ENCODE data around the gene TRPM2. TPM values are rescaled to one million over a fixed set of nuclear protein-coding genes. Genes with fewer than 3 reads are reported as not detected.

The TRPM2 gene
- total and polyA plus RNA-seq, 8 donors, result 1.3 to 10.3 (median 2.4) TPM

- H3K4me3 ChIP-seq, result no peak overlapping the region
- H3K36me3 ChIP-seq, result peaks cover 60 to 100% (median 100%) of the 10 kb centered on the region in 4 donors
- WGBS, 5 donors, result 88 to 95% (median 92%) methylated on average over 13 to 19 of the region's 19 CpGs
- H3K27me3 ChIP-seq, result no peaks in the 10 kb centered on the region
- DNase-seq, result no peak
- intact Hi-C loops (cut with DNase I; ENCODE audit: low total_unique reads), result no loop called here
- H3K27ac ChIP-seq, result no peak overlapping the region
- H3K9me3 ChIP-seq, result no peaks in the 10 kb centered on the region
- no peaks in the 10 kb centered on the region for H3K4me1 ChIP-seq
- TF ChIP-seq EP300 (IDR thresholded peaks at IDR 0.05) (no peak), CTCF (IDR thresholded peaks at IDR 0.05) (no peak), POLR2A (IDR thresholded peaks at IDR 0.05) (no peak), POLR2AphosphoS5 (IDR thresholded peaks at IDR 0.05) (no peak)
These were observed 36.1 kb upstream of the TRPM2 start for GRCh38 chr21:44317241-44317782.

- no peak for DNase-seq
- WGBS, 5 donors, result 91 to 96% (median 96%) methylated on average over 9 to 22 of the region's 22 CpGs
- Histone ChIP-seq H3K4me1 (no peaks in the 10 kb centered on the region), H3K4me3 (no peak overlapping the region), H3K27ac (no peak overlapping the region), H3K27me3 (no peaks in the 10 kb centered on the region), H3K36me3 (peaks cover 61 to 100% (median 100%) of the 10 kb centered on the region in 4 donors), H3K9me3 (no peaks in the 10 kb centered on the region)
- intact Hi-C loops (cut with DNase I; ENCODE audit: low total_unique reads), result no loop called here
- TF ChIP-seq POLR2AphosphoS5 (IDR thresholded peaks at IDR 0.05) (no peak), POLR2A (IDR thresholded peaks at IDR 0.05) (no peak), EP300 (IDR thresholded peaks at IDR 0.05) (no peak), CTCF (IDR thresholded peaks at IDR 0.05) (no peak)
These were observed 35.5 kb upstream of the TRPM2 start for GRCh38 chr21:44317871-44318270.

- intact Hi-C loops (cut with DNase I; ENCODE audit: low total_unique reads), result no loop called here
These were observed 34.7 kb upstream of the TRPM2 start for GRCh38 chr21:44318489-44319285.

DNA sequence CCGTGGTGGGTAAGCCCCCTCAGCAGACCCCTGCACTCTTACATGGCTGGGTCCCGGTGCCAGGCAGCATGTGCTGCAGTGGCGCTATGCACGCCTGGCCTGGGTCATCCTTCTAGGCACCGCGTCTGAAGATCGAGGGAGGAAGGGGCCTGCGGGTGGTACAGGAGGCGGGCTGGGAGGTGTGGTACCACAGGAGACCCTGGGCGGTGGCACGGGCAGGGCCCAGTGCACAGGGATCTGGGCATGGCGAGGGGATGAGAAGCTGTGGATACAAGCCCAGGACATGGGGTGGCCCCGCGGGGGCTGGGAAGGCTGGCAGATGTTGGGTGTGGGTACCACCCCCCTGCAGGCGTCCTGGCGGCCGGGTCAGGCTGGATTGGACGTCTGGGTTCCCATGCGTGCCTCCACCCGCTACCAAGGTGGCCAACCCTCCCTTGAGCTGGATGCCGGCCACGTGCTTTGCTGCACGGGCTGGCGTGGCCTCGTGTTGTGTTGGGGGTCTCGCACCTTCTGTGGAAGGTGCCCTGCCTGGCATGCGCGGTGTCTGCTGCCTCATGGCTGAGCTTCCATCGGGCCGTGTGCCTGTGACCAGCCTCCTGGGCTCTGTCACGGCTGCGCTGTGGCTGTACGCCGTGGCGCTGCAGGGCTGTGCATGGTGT is 33.9 kb upstream of the TRPM2 start:
- TF ChIP-seq POLR2AphosphoS5 (IDR thresholded peaks at IDR 0.05) (no peak), POLR2A (IDR thresholded peaks at IDR 0.05) (no peak), CTCF (IDR thresholded peaks at IDR 0.05) (no peak), EP300 (IDR thresholded peaks at IDR 0.05) (no peak)
- Histone ChIP-seq H3K4me3 (no peak overlapping the region), H3K27me3 (no peaks in the 10 kb centered on the region), H3K4me1 (no peaks in the 10 kb centered on the region), H3K27ac (no peak overlapping the region), H3K36me3 (peaks cover 60 to 100% (median 100%) of the 10 kb centered on the region in 4 donors), H3K9me3 (no peaks in the 10 kb centered on the region)
- intact Hi-C loops (cut with DNase I; ENCODE audit: low total_unique reads), result no loop called here
- no peak for DNase-seq
- WGBS, 5 donors, result 92 to 93% (median 93%) methylated on average over 30 to 35 of the region's 35 CpGs

More at GRCh38 chr21:44318489-44319285, 34.7 kb upstream of the TRPM2 start:
- no peak for TF ChIP-seq POLR2AphosphoS5 (IDR thresholded peaks at IDR 0.05)
- TF ChIP-seq POLR2A (IDR thresholded peaks at IDR 0.05), result no peak
- Histone ChIP-seq H3K9me3 (no peaks in the 10 kb centered on the region), H3K27ac (no peak overlapping the region), H3K4me3 (no peak overlapping the region), H3K27me3 (no peaks in the 10 kb centered on the region), H3K36me3 (peaks cover 60 to 100% (median 100%) of the 10 kb centered on the region in 4 donors), H3K4me1 (no peaks in the 10 kb centered on the region)
- DNase-seq, result no peak
- 92 to 96% (median 95%) methylated on average over 16 to 25 of the region's 25 CpGs for WGBS, 5 donors

Data from stomach (tissue), 9 donors.